Heart left ventricle (tissue), 13 donors: ENCODE data around the gene TNS1.

Experiments
- POLR2A ChIP-seq, 2 donors: fragments of 450-650 bp; IDR thresholded peaks; one replicate each; pipeline ENCODE4 v1.6.1; 2017; ENCODE audit warnings: antibody characterized with exemption in 2 of 2, mild to moderate bottlenecking in 2 of 2, moderate library complexity in 2 of 2
- TF ChIP-seq, protein P1 (sequence below), 12 donors: fragments of 200-600 bp; sonication (generic) in 4 of 12; IDR thresholded peaks; one replicate each; pipeline versions ENCODE4 v1.5.0 to v1.8.0; 2018 to 2022; ENCODE audit warnings: antibody characterized with exemption in 12 of 12, mild to moderate bottlenecking in 5 of 12
- donor health status: ischemic (EF 13 %, LVEDD 7.1; RV severe dilation, severe dysfunction).
- donor health status: DM: no; HTN: yes; CAD: no.
- donor health status: DM: no; HTN: no; CAD: no.
- donor health status: ischemic (EF 25% LVEDD 6.9; RV normal size, moderate dysfunction).
- donor health status: ischemic (EF 25% LVEDD 5.7; RV mildly dilated, moderate dysfunction).
- donor health status: ischemic (EF 35%, LVEDD 5.7; RV mildly dilated, moderate dysfunction).
- donor health status: nonischemic (EF 11% LVEDD 7.7; RV severe dilation, severe dysfunction).
- donor health status: DM: yes; HTN: yes; CAD: no.
- donor health status: PGD.
- donor health status: ischemic (EF 29% LVEDD 5.4; RV normal size, mild dysfunction).
- donor health status: nonischemic (EF 23%, LVEDD 6.1; RV moderate dilation, normal function).

DNA sequence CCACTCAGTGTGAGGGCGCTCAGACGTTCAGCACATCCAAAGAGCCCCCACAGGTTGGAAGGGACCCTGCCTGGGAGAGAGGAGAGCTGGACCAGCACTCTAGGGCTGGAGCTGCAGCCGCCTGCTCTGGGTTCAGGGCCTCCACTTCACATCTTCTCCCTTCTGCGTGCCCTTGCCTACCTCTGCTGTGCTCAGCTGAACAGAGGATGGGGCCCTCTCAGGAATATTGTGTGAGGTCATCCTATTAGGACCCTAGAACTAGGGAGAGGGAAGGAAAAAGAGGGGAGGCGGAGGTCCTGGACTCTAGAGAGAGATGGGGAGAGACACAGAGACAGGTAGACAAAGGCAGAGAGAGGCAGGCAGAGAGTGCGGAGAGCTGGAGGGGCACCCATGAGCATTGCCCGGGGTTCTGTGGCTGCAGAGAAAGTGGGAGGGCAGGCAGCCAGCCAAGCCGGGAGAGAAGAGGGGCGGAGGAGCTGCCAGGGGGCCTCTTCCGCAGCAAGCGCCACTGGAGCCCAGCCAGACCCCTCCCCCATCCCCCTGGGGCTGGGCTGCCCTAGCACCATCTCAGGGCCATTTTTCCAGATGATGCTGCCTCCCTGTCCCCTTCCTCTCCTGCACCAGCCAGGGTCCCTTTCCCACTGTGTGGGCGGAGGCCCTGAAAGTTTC lies 8.3 kb upstream of the TNS1 start:
- TF ChIP-seq, protein P1, sequence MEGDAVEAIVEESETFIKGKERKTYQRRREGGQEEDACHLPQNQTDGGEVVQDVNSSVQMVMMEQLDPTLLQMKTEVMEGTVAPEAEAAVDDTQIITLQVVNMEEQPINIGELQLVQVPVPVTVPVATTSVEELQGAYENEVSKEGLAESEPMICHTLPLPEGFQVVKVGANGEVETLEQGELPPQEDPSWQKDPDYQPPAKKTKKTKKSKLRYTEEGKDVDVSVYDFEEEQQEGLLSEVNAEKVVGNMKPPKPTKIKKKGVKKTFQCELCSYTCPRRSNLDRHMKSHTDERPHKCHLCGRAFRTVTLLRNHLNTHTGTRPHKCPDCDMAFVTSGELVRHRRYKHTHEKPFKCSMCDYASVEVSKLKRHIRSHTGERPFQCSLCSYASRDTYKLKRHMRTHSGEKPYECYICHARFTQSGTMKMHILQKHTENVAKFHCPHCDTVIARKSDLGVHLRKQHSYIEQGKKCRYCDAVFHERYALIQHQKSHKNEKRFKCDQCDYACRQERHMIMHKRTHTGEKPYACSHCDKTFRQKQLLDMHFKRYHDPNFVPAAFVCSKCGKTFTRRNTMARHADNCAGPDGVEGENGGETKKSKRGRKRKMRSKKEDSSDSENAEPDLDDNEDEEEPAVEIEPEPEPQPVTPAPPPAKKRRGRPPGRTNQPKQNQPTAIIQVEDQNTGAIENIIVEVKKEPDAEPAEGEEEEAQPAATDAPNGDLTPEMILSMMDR (IDR thresholded peaks at IDR 0.05) = no peak
- TF ChIP-seq POLR2A (IDR thresholded peaks at IDR 0.05) = no peak
